HEK293 (cell line): Measurements from ENCODE around the gene PLXNA2.
A peak's percentile ranks its signal among the peaks of the same experiment; 100 is the strongest.

ENCODE experiments used
- BCL11B ChIP-seq: fragments of 450-650 bp; formaldehyde crosslinking; IDR thresholded peaks from 2 replicates; pipeline ENCODE4 v1.5.1; 2016; ENCODE audit warnings: low read depth, missing biosample characterization, missing genetic modification characterization
- CTCF ChIP-seq: fragments of 450-650 bp; formaldehyde crosslinking; IDR thresholded peaks from 2 replicates; pipeline ENCODE4 v1.5.1; 2016; ENCODE audit warnings: missing biosample characterization, missing genetic modification characterization
- KLF10 ChIP-seq: fragments of 450-650 bp; IDR thresholded peaks from 2 replicates; pipeline ENCODE4 v1.5.1; 2018; ENCODE audit warnings: missing biosample characterization, mild to moderate bottlenecking, missing genetic modification characterization
- KLF7 ChIP-seq: fragments of 450-650 bp; formaldehyde crosslinking; IDR thresholded peaks from 2 replicates; pipeline ENCODE4 v1.5.1; 2016; ENCODE audit warnings: missing biosample characterization, missing genetic modification characterization, borderline replicate concordance
- OSR2 ChIP-seq: fragments of 450-650 bp; formaldehyde crosslinking; IDR thresholded peaks from 2 replicates; pipeline ENCODE4 v1.5.1; 2016; ENCODE audit warnings: missing biosample characterization, missing genetic modification characterization
- SCRT1 ChIP-seq: fragments of 450-650 bp; formaldehyde crosslinking; IDR thresholded peaks from 2 replicates; pipeline ENCODE4 v1.5.1; 2016; ENCODE audit warnings: missing biosample characterization, missing genetic modification characterization, borderline replicate concordance
- ZBTB17 ChIP-seq: fragments of 450-650 bp; formaldehyde crosslinking; IDR thresholded peaks from 2 replicates; pipeline ENCODE4 v1.5.1; 2016; ENCODE audit warnings: missing biosample characterization, missing genetic modification characterization
- ZBTB20 ChIP-seq: fragments of 450-650 bp; formaldehyde crosslinking; IDR thresholded peaks from 2 replicates; pipeline ENCODE4 v1.5.1; 2016; ENCODE audit warnings: missing biosample characterization, missing genetic modification characterization
- ZEB2 ChIP-seq: fragments of 450-650 bp; formaldehyde crosslinking; IDR thresholded peaks from 2 replicates; pipeline ENCODE4 v1.5.1; 2016; ENCODE audit warnings: missing biosample characterization, missing genetic modification characterization
- ZNF10 ChIP-seq: fragments of 450-650 bp; formaldehyde crosslinking; IDR thresholded peaks from 2 replicates; pipeline ENCODE4 v1.5.1; 2017; ENCODE audit warnings: missing biosample characterization, missing genetic modification characterization
- ZNF175 ChIP-seq: fragments of 450-650 bp; formaldehyde crosslinking; IDR thresholded peaks from 2 replicates; pipeline ENCODE4 v1.5.1; 2016; ENCODE audit warnings: missing biosample characterization, missing genetic modification characterization
- ZNF335 ChIP-seq: fragments of 450-650 bp; formaldehyde crosslinking; conservative IDR thresholded peaks from 2 replicates; pipeline ENCODE4 v1.5.1; 2016; ENCODE audit warnings: missing biosample characterization, missing genetic modification characterization
- ZNF433 ChIP-seq: fragments of 450-650 bp; formaldehyde crosslinking; IDR thresholded peaks from 2 replicates; pipeline ENCODE4 v1.5.1; 2016; ENCODE audit warnings: missing biosample characterization, missing genetic modification characterization, low read depth
- ZNF48 ChIP-seq: fragments of 450-650 bp; formaldehyde crosslinking; IDR thresholded peaks from 2 replicates; pipeline ENCODE4 v1.5.1; 2016; ENCODE audit warnings: missing biosample characterization, missing genetic modification characterization
- ZNF558 ChIP-seq: fragments of 450-650 bp; formaldehyde crosslinking; IDR thresholded peaks from 2 replicates; pipeline ENCODE4 v1.5.1; 2016; ENCODE audit warnings: missing biosample characterization, missing genetic modification characterization
- ZNF596 ChIP-seq: fragments of 450-650 bp; IDR thresholded peaks from 2 replicates; pipeline ENCODE4 v1.5.0; 2018; ENCODE audit warnings: missing biosample characterization, mild to moderate bottlenecking, missing genetic modification characterization, moderate library complexity
- ZNF654 ChIP-seq: fragments of 450-650 bp; formaldehyde crosslinking; IDR thresholded peaks from 2 replicates; pipeline ENCODE4 v1.5.1; 2016; ENCODE audit warnings: low read depth, missing biosample characterization, missing genetic modification characterization
- TF ChIP-seq, protein P1 (sequence below): sonication (generic); formaldehyde crosslinking; IDR thresholded peaks from 2 replicates; pipeline ENCODE4 v1.8.1; 2022; ENCODE audit warnings: mild to moderate bottlenecking, moderate library complexity, missing genetic modification reagents
- TF ChIP-seq, protein P2 (sequence below): fragments of 450-650 bp; formaldehyde crosslinking; IDR thresholded peaks from 2 replicates; pipeline ENCODE4 v1.5.1; 2016; ENCODE audit warnings: missing biosample characterization, missing genetic modification characterization
- TF ChIP-seq, protein P3 (sequence below): fragments of 450-650 bp; formaldehyde crosslinking; IDR thresholded peaks from 2 replicates; pipeline ENCODE4 v1.5.1; 2017; ENCODE audit warnings: missing biosample characterization, missing genetic modification characterization
- TF ChIP-seq, protein P4 (sequence below): fragments of 450-650 bp; formaldehyde crosslinking; IDR thresholded peaks from 2 replicates; pipeline ENCODE4 v1.5.1; 2017; ENCODE audit warnings: missing biosample characterization, mild to moderate bottlenecking, missing genetic modification characterization, moderate library complexity
- TF ChIP-seq, protein P5 (sequence below): fragments of 450-650 bp; formaldehyde crosslinking; IDR thresholded peaks from 2 replicates; pipeline ENCODE4 v1.5.1; 2016; ENCODE audit warnings: missing biosample characterization, missing genetic modification characterization
- TF ChIP-seq, protein P6 (sequence below): fragments of 450-650 bp; formaldehyde crosslinking; IDR thresholded peaks from 2 replicates; pipeline ENCODE4 v1.5.1; 2017; ENCODE audit warnings: missing biosample characterization, missing genetic modification characterization
- TF ChIP-seq, protein P7 (sequence below): fragments of 450-650 bp; formaldehyde crosslinking; IDR thresholded peaks from 2 replicates; pipeline ENCODE4 v1.5.1; 2016; ENCODE audit warnings: missing biosample characterization, missing genetic modification characterization

Gene PLXNA2

DNA sequence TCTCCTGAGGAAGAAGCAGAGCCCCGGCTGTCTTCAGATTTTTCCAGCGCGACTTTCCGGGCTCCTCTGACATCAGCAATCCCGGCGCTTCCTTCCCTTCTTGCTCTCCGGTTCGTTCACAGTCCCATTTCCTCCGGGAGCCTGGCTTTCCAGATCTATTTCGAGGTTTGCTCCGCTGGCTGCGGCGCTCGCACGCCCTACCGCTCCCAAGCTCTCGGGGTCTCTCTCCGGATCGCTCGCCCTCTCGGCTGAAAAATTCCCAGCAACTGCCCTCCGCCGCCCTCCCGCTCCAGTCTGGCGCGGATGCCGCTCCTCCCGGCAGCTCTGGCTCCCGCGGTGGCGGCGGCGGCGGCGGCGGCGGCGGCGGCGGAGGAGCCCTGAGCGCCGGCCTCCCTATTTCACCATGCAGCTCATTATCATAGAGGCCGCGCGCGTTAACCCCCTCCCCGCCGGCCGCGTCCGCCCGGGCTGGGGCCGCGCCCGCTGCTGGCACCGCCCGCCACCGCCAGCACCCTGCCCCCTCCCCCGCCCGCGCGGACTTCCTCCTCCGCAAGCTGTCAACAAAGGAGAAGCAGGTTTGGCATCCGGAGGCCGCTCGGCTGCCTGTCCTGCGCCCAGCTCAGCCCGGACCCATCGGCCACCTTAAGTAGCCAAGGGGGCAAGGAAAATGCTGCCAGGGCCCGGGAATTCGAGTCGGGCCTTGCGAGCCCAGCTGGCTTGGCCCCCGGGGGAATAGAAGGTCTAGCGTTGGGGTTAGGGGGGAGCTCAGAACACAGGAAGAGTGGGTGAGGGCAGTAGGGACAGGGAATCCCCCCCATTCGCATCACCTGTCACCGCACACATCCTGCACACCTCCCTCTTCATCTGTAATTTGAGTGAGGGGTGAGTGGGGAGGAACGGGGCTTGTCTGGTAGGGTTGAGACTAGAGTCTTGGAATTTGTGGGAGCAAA, at the start of gene PLXNA2 (continued):
- TF ChIP-seq KLF7 (tag by site-specific recombination) (no peak), CTCF (tag by site-specific recombination) (0 out of 2 replicates have a peak, but pooled peaks have one; percentile 9), ZNF10 (tag by site-specific recombination) (no peak), OSR2 (tag by site-specific recombination) (peak; percentile 48), ZNF175 (tag by site-specific recombination) (no peak), ZNF596 (0 out of 2 replicates have a peak, but pooled peaks have one; percentile 34), ZNF433 (tag by site-specific recombination) (no peak), ZNF558 (tag by site-specific recombination) (no peak), ZBTB17 (peak; percentile 64; the same call in 1 of the 2 replicates), KLF10 (tag by site-specific recombination) (peak; percentile 29; the same call in 1 of the 2 replicates), BCL11B (no peak), ZNF335 (tag by site-specific recombination) (peak; percentile 81), ZEB2 (tag by site-specific recombination) (0 out of 2 replicates have a peak, but pooled peaks have one; percentile 9), ZNF48 (tag by site-specific recombination) (no peak), ZNF654 (tag by site-specific recombination) (no peak), SCRT1 (no peak), ZBTB20 (tag by site-specific recombination) (peak; percentile 44; the same call in 1 of the 2 replicates)
- TF ChIP-seq, protein P1, sequence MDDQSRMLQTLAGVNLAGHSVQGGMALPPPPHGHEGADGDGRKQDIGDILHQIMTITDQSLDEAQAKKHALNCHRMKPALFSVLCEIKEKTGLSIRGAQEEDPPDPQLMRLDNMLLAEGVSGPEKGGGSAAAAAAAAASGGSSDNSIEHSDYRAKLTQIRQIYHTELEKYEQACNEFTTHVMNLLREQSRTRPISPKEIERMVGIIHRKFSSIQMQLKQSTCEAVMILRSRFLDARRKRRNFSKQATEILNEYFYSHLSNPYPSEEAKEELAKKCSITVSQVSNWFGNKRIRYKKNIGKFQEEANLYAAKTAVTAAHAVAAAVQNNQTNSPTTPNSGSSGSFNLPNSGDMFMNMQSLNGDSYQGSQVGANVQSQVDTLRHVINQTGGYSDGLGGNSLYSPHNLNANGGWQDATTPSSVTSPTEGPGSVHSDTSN (CRISPR knock-in tag), result 0 out of 2 replicates have a peak, but pooled peaks have one; percentile 35
- TF ChIP-seq, protein P2, sequence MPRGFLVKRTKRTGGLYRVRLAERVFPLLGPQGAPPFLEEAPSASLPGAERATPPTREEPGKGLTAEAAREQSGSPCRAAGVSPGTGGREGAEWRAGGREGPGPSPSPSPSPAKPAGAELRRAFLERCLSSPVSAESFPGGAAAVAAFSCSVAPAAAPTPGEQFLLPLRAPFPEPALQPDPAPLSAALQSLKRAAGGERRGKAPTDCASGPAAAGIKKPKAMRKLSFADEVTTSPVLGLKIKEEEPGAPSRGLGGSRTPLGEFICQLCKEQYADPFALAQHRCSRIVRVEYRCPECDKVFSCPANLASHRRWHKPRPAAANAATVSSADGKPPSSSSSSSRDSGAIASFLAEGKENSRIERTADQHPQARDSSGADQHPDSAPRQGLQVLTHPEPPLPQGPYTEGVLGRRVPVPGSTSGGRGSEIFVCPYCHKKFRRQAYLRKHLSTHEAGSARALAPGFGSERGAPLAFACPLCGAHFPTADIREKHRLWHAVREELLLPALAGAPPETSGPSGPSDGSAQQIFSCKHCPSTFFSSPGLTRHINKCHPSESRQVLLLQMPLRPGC (tag by site-specific recombination), result no peak
- TF ChIP-seq, protein P3, sequence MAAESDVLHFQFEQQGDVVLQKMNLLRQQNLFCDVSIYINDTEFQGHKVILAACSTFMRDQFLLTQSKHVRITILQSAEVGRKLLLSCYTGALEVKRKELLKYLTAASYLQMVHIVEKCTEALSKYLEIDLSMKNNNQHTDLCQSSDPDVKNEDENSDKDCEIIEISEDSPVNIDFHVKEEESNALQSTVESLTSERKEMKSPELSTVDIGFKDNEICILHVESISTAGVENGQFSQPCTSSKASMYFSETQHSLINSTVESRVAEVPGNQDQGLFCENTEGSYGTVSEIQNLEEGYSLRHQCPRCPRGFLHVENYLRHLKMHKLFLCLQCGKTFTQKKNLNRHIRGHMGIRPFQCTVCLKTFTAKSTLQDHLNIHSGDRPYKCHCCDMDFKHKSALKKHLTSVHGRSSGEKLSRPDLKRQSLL (tag by site-specific recombination), result peak; percentile 65
- TF ChIP-seq, protein P4, sequence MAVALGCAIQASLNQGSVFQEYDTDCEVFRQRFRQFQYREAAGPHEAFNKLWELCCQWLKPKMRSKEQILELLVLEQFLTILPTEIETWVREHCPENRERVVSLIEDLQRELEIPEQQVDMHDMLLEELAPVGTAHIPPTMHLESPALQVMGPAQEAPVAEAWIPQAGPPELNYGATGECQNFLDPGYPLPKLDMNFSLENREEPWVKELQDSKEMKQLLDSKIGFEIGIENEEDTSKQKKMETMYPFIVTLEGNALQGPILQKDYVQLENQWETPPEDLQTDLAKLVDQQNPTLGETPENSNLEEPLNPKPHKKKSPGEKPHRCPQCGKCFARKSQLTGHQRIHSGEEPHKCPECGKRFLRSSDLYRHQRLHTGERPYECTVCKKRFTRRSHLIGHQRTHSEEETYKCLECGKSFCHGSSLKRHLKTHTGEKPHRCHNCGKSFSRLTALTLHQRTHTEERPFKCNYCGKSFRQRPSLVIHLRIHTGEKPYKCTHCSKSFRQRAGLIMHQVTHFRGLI, result no peak
- TF ChIP-seq, protein P5, sequence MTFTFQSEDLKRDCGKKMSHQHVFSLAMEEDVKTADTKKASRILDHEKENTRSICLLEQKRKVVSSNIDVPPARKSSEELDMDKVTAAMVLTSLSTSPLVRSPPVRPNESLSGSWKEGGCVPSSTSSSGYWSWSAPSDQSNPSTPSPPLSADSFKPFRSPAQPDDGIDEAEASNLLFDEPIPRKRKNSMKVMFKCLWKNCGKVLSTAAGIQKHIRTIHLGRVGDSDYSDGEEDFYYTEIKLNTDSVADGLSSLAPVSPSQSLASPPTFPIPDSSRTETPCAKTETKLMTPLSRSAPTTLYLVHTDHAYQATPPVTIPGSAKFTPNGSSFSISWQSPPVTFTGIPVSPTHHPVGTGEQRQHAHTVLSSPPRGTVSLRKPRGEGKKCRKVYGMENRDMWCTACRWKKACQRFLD (tag by site-specific recombination), result no peak
- TF ChIP-seq, protein P6, sequence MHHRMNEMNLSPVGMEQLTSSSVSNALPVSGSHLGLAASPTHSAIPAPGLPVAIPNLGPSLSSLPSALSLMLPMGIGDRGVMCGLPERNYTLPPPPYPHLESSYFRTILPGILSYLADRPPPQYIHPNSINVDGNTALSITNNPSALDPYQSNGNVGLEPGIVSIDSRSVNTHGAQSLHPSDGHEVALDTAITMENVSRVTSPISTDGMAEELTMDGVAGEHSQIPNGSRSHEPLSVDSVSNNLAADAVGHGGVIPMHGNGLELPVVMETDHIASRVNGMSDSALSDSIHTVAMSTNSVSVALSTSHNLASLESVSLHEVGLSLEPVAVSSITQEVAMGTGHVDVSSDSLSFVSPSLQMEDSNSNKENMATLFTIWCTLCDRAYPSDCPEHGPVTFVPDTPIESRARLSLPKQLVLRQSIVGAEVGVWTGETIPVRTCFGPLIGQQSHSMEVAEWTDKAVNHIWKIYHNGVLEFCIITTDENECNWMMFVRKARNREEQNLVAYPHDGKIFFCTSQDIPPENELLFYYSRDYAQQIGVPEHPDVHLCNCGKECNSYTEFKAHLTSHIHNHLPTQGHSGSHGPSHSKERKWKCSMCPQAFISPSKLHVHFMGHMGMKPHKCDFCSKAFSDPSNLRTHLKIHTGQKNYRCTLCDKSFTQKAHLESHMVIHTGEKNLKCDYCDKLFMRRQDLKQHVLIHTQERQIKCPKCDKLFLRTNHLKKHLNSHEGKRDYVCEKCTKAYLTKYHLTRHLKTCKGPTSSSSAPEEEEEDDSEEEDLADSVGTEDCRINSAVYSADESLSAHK (tag by site-specific recombination), result no peak
- TF ChIP-seq, protein P7, sequence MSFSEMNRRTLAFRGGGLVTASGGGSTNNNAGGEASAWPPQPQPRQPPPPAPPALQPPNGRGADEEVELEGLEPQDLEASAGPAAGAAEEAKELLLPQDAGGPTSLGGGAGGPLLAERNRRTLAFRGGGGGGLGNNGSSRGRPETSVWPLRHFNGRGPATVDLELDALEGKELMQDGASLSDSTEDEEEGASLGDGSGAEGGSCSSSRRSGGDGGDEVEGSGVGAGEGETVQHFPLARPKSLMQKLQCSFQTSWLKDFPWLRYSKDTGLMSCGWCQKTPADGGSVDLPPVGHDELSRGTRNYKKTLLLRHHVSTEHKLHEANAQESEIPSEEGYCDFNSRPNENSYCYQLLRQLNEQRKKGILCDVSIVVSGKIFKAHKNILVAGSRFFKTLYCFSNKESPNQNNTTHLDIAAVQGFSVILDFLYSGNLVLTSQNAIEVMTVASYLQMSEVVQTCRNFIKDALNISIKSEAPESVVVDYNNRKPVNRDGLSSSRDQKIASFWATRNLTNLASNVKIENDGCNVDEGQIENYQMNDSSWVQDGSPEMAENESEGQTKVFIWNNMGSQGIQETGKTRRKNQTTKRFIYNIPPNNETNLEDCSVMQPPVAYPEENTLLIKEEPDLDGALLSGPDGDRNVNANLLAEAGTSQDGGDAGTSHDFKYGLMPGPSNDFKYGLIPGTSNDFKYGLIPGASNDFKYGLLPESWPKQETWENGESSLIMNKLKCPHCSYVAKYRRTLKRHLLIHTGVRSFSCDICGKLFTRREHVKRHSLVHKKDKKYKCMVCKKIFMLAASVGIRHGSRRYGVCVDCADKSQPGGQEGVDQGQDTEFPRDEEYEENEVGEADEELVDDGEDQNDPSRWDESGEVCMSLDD (tag by site-specific recombination), result no peak
